Limb (tissue), 2 donors: ENCODE results near the gene ERO1B.
"Not testable (repeated sequence)": the region's sequence is repeated elsewhere in the genome, so short reads cannot be mapped to it uniquely, and the experiment has no call there.

Experiments used
- DNase-seq, 2 donors: peaks; one replicate each; pipeline ENCODE4 v3.0.0-alpha.2; 2016; ENCODE audit errors: extremely low spot score in 2 of 2

ERO1B gene

GRCh38 chr1:236188084-236188483 lies 93.7 kb downstream of the ERO1B start:
- not testable (repeated sequence) for DNase-seq

- not testable (repeated sequence) for DNase-seq
Measured at GRCh38 chr1:236186471-236186870, 95.3 kb downstream of the ERO1B start.

GRCh38 chr1:236185687-236186086 lies 96.1 kb downstream of the ERO1B start:
- no peak for DNase-seq

- DNase-seq, result no peak
Measured at GRCh38 chr1:236181059-236181458, 100.7 kb downstream of the ERO1B start.

GRCh38 chr1:236179634-236180033 lies 102.1 kb downstream of the ERO1B start:
- no peak for DNase-seq

GRCh38 chr1:236176337-236177336 lies 105.1 kb downstream of the ERO1B start:
- no peak for DNase-seq

GRCh38 chr1:236175642-236176336 lies 106.0 kb downstream of the ERO1B start:
- no peak for DNase-seq

GRCh38 chr1:236173174-236173767 lies 108.5 kb downstream of the ERO1B start:
- no peak for DNase-seq

GRCh38 chr1:236172041-236172579 lies 109.6 kb downstream of the ERO1B start:
- DNase-seq, result peak in 1 of 2 donors; percentile 4

GRCh38 chr1:236168716-236169429 lies 112.9 kb downstream of the ERO1B start:
- no peak for DNase-seq

GRCh38 chr1:236167578-236167977 lies 114.2 kb downstream of the ERO1B start:
- DNase-seq, result no peak

GRCh38 chr1:236167154-236167553 lies 114.6 kb downstream of the ERO1B start:
- no peak for DNase-seq

GRCh38 chr1:236166041-236166440 lies 115.7 kb downstream of the ERO1B start:
- no peak for DNase-seq
